NCI-H748 (cell line): ENCODE measurements around the gene MUCL3.
"Not testable (repeated sequence)": the region's sequence is repeated elsewhere in the genome, so short reads cannot be mapped to it uniquely, and the experiment has no call there.

ENCODE experiments used
- DNase-seq: peaks from one replicate; lab custom pipeline; 2025; ENCODE audit not compliant: unreplicated experiment; lab: John Stamatoyannopoulos, UW

MUCL3 gene

GRCh38 chr6:30937265-30937664 is 3.5 kb upstream of the MUCL3 start:
- no peak for DNase-seq

- DNase-seq = no peak
Measured at GRCh38 chr6:30938730-30939129, 2.0 kb upstream of the MUCL3 start.

- DNase-seq = no peak
Measured at GRCh38 chr6:30939473-30939872, 1.3 kb upstream of the MUCL3 start.

GRCh38 chr6:30942338-30943060 is 1.7 kb downstream of the MUCL3 start:
- no peak for DNase-seq

- no peak for DNase-seq
Measured at GRCh38 chr6:30944051-30944450, 3.3 kb downstream of the MUCL3 start.

GRCh38 chr6:30945281-30945680 is 4.5 kb downstream of the MUCL3 start:
- no peak for DNase-seq

- no peak for DNase-seq
Measured at GRCh38 chr6:30947231-30947630, 6.5 kb downstream of the MUCL3 start.

- DNase-seq = no peak
Measured at GRCh38 chr6:30948811-30949210, 8.0 kb downstream of the MUCL3 start.

- DNase-seq = no peak
Measured at GRCh38 chr6:30951907-30952469, 11.2 kb downstream of the MUCL3 start.

- DNase-seq = no peak
Measured at GRCh38 chr6:30954631-30955366, 14.0 kb downstream of the MUCL3 start.

GRCh38 chr6:30955367-30956042 is 14.7 kb downstream of the MUCL3 start:
- DNase-seq = peak; percentile 78

GRCh38 chr6:30957716-30958115 is 16.9 kb downstream of the MUCL3 start:
- no peak for DNase-seq

- peak; percentile 23 for DNase-seq
Measured at GRCh38 chr6:30960907-30961673, 20.3 kb downstream of the MUCL3 start.

- no peak for DNase-seq
Measured at GRCh38 chr6:30962716-30963115, 21.9 kb downstream of the MUCL3 start.

GRCh38 chr6:30963641-30964040 is 22.9 kb downstream of the MUCL3 start:
- DNase-seq = no peak

GRCh38 chr6:30964075-30964474 is 23.3 kb downstream of the MUCL3 start:
- DNase-seq = no peak

GRCh38 chr6:30965140-30965601 is 24.4 kb downstream of the MUCL3 start:
- no peak for DNase-seq

- DNase-seq = no peak
Measured at GRCh38 chr6:30966154-30966553, 25.4 kb downstream of the MUCL3 start.

- not testable (repeated sequence) for DNase-seq
Measured at GRCh38 chr6:30969171-30969570, 28.4 kb downstream of the MUCL3 start.

GRCh38 chr6:30970946-30971345 is 30.2 kb downstream of the MUCL3 start:
- peak; percentile 67 for DNase-seq

- DNase-seq = no peak
Measured at GRCh38 chr6:30972816-30973215, 32.0 kb downstream of the MUCL3 start.
